ENCODE measurements around the gene JDP2. TPM values are rescaled to one million over a fixed set of nuclear protein-coding genes. Genes with fewer than 3 reads are reported as not detected.

Gene JDP2
- total RNA-seq, 1 donor from 2014 or later = 79.5 TPM

DNA sequence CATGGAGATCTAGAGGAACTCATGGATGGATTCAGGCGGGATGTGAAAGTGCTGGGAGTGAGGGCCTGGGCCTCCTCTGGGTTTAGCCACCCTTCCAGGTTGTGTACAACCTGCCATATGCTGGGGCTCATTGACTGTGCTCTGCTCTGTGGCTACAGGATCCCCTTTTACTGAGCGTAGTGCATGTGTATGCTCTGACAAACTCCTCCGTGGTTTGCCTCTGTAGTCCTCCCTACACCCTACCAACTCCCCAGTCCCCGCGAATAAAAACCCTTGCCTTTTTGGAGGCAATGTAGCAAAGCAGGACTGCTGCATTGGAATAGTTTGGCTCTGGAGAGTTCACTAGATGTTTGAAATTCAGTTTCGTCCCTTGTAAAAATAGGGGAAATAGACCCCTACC, 17.4 kb downstream of the JDP2 start:
- Histone ChIP-seq H3K36me3 (ENCODE audit: insufficient read depth, low read length) (peaks cover 3% of the 10 kb centered on the region), H3K27ac (ENCODE audit: low read depth, low read length) (no peak overlapping the region), H3K9me3 (ENCODE audit: insufficient read depth, low read depth, low read length) (no peaks in the 10 kb centered on the region), H3K9ac (ENCODE audit: low read length) (no peak overlapping the region), H4K20me1 (ENCODE audit: insufficient read depth, low read length) (peaks cover 17% of the 10 kb centered on the region), H2AFZ (ENCODE audit: low read depth, low read length) (no peak overlapping the region), H3K4me2 (ENCODE audit: low read length) (no peak overlapping the region), H3K79me2 (ENCODE audit: insufficient read depth, low read length) (no peaks in the 10 kb centered on the region), H3K4me1 (ENCODE audit: insufficient read depth, low read length) (peaks cover 2% of the 10 kb centered on the region), H3K4me3 (ENCODE audit: insufficient read depth, low read depth, low read length) (no peak overlapping the region), H3K27me3 (ENCODE audit: insufficient read depth, low read length) (no peaks in the 10 kb centered on the region)
- Mint-ChIP-seq H3K9me3 (ENCODE audit: unreplicated experiment) (no peaks in the 10 kb centered on the region), H3K4me1 (ENCODE audit: low read depth, unreplicated experiment) (peaks cover 30% of the 10 kb centered on the region), H3K4me3 (ENCODE audit: unreplicated experiment) (no peak overlapping the region), H3K27me3 (ENCODE audit: low read depth, unreplicated experiment) (no peaks in the 10 kb centered on the region), H3K36me3 (ENCODE audit: low read depth, unreplicated experiment) (peaks cover 33% of the 10 kb centered on the region), H3K27ac (ENCODE audit: unreplicated experiment) (no peak overlapping the region)
- TF ChIP-seq, protein P1, sequence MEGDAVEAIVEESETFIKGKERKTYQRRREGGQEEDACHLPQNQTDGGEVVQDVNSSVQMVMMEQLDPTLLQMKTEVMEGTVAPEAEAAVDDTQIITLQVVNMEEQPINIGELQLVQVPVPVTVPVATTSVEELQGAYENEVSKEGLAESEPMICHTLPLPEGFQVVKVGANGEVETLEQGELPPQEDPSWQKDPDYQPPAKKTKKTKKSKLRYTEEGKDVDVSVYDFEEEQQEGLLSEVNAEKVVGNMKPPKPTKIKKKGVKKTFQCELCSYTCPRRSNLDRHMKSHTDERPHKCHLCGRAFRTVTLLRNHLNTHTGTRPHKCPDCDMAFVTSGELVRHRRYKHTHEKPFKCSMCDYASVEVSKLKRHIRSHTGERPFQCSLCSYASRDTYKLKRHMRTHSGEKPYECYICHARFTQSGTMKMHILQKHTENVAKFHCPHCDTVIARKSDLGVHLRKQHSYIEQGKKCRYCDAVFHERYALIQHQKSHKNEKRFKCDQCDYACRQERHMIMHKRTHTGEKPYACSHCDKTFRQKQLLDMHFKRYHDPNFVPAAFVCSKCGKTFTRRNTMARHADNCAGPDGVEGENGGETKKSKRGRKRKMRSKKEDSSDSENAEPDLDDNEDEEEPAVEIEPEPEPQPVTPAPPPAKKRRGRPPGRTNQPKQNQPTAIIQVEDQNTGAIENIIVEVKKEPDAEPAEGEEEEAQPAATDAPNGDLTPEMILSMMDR (IDR thresholded peaks at IDR 0.05; ENCODE audit: insufficient read depth, low read depth, low read length) = no peak
- no peak for TF ChIP-seq EZH2 (IDR thresholded peaks at IDR 0.05; ENCODE audit: insufficient read depth, low read length)
- FAIRE-seq = no peak
- DNase-seq (ENCODE audit: low read depth) = no peak

DNA sequence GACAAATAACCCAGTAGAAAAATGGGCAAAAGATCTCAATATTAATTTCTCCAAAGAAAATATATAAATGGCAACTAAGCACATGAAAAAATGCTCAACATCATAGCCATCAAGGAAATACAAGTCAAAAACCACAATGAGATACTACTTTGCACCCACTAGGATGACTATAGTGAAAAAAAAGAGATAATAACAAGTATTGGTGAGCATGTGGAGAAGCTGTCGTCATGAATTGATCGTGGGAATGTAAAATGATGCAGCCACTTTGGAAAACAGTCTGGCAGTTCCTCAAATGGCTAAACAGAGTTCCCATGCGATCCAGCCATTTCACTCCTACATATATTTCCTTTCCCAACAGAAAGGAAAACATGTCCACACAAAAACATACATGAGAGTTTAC, 18.1 kb downstream of the JDP2 start:
- no peak for FAIRE-seq
- TF ChIP-seq, protein P1 (IDR thresholded peaks at IDR 0.05; ENCODE audit: insufficient read depth, low read depth, low read length) = no peak
- TF ChIP-seq EZH2 (IDR thresholded peaks at IDR 0.05; ENCODE audit: insufficient read depth, low read length) = no peak
- H3K79me2 ChIP-seq (ENCODE audit: insufficient read depth, low read length) = no peaks in the 10 kb centered on the region
- Mint-ChIP-seq H3K4me3 (ENCODE audit: unreplicated experiment) (no peak overlapping the region), H3K4me1 (ENCODE audit: low read depth, unreplicated experiment) (peaks cover 36% of the 10 kb centered on the region), H3K36me3 (ENCODE audit: low read depth, unreplicated experiment) (peaks cover 36% of the 10 kb centered on the region), H3K27me3 (ENCODE audit: low read depth, unreplicated experiment) (no peaks in the 10 kb centered on the region), H3K9me3 (ENCODE audit: unreplicated experiment) (no peaks in the 10 kb centered on the region), H3K27ac (ENCODE audit: unreplicated experiment) (no peak overlapping the region)
- peaks cover 19% of the 10 kb centered on the region for H4K20me1 ChIP-seq (ENCODE audit: insufficient read depth, low read length)
- no peak overlapping the region for H3K27ac ChIP-seq (ENCODE audit: low read depth, low read length)
- peaks cover 3% of the 10 kb centered on the region for H3K36me3 ChIP-seq (ENCODE audit: insufficient read depth, low read length)
- no peak overlapping the region for H3K4me3 ChIP-seq (ENCODE audit: insufficient read depth, low read depth, low read length)
- H3K4me2 ChIP-seq (ENCODE audit: low read length) = no peak overlapping the region
- no peaks in the 10 kb centered on the region for H3K27me3 ChIP-seq (ENCODE audit: insufficient read depth, low read length)
- H3K9ac ChIP-seq (ENCODE audit: low read length) = no peak overlapping the region
- DNase-seq (ENCODE audit: low read depth) = no peak
- no peaks in the 10 kb centered on the region for H3K9me3 ChIP-seq (ENCODE audit: insufficient read depth, low read depth, low read length)
- H2AFZ ChIP-seq (ENCODE audit: low read depth, low read length) = no peak overlapping the region
- H3K4me1 ChIP-seq (ENCODE audit: insufficient read depth, low read length) = peaks cover 8% of the 10 kb centered on the region

DNA sequence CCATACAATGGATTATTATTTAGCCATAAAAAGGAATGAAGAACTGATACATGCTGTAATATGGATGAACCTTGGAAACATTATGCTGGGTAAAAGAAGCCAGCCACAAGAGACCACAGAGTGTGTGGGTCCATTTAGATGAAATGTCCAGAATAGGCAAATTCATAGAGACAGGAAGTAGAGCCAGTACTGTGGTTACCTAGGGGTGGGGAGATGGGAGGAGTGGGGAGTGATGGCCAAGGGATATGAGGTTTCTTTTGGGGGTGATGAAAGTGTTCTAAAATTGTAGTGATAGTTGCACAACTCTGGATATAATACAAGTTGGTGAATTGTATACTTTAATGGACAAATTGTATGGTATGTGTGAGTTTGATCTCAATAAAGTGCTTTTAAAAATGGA, 18.6 kb downstream of the JDP2 start:
- H3K4me2 ChIP-seq (ENCODE audit: low read length) = no peak overlapping the region
- no peaks in the 10 kb centered on the region for H3K9me3 ChIP-seq (ENCODE audit: insufficient read depth, low read depth, low read length)
- H3K27ac ChIP-seq (ENCODE audit: low read depth, low read length) = no peak overlapping the region
- peaks cover 8% of the 10 kb centered on the region for H3K4me1 ChIP-seq (ENCODE audit: insufficient read depth, low read length)
- H3K4me3 ChIP-seq (ENCODE audit: insufficient read depth, low read depth, low read length) = no peak overlapping the region
- Mint-ChIP-seq H3K9me3 (ENCODE audit: unreplicated experiment) (no peaks in the 10 kb centered on the region), H3K4me3 (ENCODE audit: unreplicated experiment) (no peak overlapping the region), H3K4me1 (ENCODE audit: low read depth, unreplicated experiment) (peaks cover 36% of the 10 kb centered on the region), H3K36me3 (ENCODE audit: low read depth, unreplicated experiment) (peaks cover 38% of the 10 kb centered on the region), H3K27me3 (ENCODE audit: low read depth, unreplicated experiment) (no peaks in the 10 kb centered on the region), H3K27ac (ENCODE audit: unreplicated experiment) (no peak overlapping the region)
- DNase-seq (ENCODE audit: low read depth) = no peak
- peaks cover 19% of the 10 kb centered on the region for H4K20me1 ChIP-seq (ENCODE audit: insufficient read depth, low read length)
- H2AFZ ChIP-seq (ENCODE audit: low read depth, low read length) = no peak overlapping the region
- no peaks in the 10 kb centered on the region for H3K27me3 ChIP-seq (ENCODE audit: insufficient read depth, low read length)
- FAIRE-seq = no peak
- TF ChIP-seq, protein P1 (IDR thresholded peaks at IDR 0.05; ENCODE audit: insufficient read depth, low read depth, low read length) = no peak
- no peak for TF ChIP-seq EZH2 (IDR thresholded peaks at IDR 0.05; ENCODE audit: insufficient read depth, low read length)
- H3K36me3 ChIP-seq (ENCODE audit: insufficient read depth, low read length) = peaks cover 3% of the 10 kb centered on the region
- H3K79me2 ChIP-seq (ENCODE audit: insufficient read depth, low read length) = no peaks in the 10 kb centered on the region
- no peak overlapping the region for H3K9ac ChIP-seq (ENCODE audit: low read length)
